ENCODE results near the gene SYNCRIP.
A peak's percentile ranks its signal among the peaks of the same experiment; 100 is the strongest.
"Not testable (repeated sequence)": the region's sequence is repeated elsewhere in the genome, so short reads cannot be mapped to it uniquely, and the experiment has no call there.

The SYNCRIP gene

DNA sequence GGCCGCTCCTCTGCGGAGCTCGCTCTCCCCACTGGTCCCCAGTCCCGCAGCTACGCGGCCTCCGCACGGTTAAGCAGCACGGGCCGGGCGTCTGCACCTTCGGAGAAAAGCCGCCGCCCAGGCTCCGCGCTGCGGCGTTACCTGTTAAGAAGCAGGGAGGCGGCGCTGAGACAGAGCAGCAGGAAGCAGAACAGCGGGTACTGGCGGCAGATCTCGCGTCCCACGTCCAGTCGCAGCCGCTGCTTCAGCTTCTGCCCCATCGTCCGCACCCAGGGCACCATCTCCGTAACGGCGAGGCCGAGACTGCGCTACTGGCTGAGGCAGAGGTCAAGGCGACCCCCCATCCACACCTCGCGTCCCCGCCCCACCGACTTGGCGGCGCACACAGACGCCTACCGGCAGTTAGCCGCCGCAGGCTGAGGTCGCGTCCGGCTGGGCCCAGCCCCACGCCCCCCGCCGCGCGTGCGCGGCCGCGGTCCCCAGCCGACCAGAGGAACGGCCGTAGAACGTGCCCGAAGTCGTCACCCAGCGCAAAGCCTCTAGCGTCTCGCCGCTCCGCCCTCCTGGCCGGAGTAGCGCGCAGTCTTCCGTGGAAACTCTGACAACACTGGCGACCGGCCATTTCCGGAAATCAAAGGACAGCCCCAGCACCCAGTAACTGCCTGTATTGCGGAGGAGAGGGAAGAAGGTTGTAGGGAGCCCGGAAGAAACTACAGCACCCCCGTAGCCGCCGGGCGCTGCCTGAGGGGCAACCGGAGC lies 49.1 kb downstream of the SYNCRIP start, which contains the start of gene SNX14:
TSS of gene SNX14 (minus strand) at position 421 of the 759 bp plus-strand sequence. CDS start at position 281, 140 bp downstream.
- peak; percentile 88 for DNase-seq

DNA sequence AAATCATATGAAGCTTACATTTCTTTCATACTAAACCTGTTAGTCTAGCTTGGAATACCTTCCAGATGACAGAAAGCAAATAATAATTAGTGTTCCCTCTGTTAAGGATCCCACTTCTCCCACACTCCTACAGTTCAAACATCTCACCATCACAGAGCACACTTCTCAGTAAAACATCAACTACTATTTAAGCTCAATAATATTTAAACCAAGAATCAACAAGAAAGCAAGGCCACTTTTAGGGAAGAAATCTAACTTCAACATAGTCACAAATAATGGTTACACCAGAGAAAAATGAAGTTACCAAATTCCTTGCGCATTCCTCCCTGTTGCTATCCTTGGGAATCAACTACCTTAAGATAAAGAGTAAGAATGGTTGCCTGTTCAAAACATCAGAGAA lies 50.7 kb downstream of the SYNCRIP start:
- no peak for DNase-seq

DNA sequence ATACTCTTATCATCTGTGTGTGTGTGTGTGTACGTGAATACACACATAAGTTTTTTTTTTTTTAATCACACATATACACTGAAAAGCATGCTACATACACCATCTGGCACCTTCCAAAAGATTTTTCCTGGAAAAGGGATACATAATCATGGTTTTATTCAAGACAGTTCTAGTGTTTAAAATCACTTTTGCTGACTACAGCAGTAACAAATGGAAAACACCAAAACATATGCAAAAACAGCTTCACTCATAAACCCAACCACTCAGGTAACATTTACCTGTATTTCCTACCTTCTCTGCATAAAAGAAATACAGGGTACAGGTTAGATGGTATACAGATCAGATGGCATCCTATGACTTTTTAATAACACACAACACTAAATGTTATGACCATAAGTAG lies 51.5 kb downstream of the SYNCRIP start:
- DNase-seq = no peak

DNA sequence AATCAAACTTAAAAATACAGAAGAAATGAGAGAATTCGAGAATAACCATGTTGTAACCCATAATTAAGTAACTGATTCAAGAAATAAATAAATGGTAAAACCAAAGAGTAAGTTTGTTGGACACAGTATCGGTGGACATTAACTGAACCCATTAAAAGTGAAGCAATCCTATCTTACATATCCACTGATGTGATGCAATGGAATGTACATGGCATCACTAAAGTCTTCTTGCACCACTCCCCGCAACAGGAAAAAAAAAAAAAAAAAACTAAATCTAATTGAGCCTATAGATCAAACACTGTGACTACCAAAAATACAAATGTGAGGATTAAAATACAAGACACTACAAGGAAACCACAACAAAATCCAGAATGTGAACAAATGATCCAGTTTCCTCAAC lies 56.9 kb downstream of the SYNCRIP start:
- DNase-seq = no peak

DNA sequence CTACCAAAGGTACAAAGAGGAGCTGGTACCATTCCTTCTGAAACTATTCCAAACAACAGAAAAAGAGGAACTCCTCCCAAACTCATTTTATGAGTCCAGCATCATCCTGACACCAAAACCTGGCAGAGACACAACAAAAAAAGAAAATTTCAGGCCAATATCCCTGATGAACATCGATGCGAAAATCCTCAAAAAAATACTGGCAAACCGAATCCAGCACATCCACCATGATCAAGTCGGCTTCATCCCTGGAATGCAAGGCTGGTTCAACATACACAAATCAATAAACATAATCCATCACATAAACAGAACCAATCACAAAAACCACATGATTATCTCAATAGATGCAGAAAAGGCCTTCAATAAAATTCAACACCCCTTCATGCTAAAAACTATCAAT lies 59.9 kb downstream of the SYNCRIP start:
- not testable (repeated sequence) for DNase-seq

DNA sequence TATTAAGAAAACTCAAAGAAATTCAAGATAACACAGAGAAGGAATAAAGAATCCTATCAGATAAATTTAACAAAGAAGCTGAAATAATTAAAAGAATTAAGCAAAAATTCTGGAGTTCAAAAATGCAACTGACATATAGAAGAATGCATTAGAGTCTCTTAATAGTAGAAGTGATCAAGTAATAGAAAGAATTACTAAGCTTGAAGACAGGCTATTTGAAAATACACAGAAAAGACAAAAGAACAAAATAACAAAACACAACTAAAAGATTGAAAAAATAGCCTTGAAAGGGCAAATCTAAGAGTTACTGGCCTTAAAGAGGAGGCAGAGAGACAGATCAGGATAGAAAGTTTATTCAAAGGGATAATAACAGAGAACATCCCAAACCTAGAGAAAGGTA lies 61.1 kb downstream of the SYNCRIP start:
- DNase-seq = no peak

DNA sequence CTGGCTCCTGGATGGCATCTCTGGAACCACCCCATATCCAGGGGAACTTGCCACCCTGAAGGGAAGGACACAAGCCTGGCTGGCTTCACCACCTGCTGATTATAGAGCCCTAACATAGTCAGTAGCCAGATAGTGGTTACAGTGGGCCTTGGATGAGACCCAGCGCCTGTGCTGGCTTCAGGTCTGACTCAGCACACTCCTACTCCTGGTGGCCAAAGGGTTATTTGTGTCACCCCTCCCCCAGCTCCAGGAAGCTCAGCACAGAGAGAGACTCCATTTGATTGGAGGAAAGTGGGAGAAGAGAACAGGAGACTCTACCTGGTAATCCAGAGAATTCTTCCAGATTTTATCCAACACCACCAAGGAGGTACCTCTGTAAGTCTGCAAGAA lies 61.8 kb downstream of the SYNCRIP start:
- DNase-seq = no peak

DNA sequence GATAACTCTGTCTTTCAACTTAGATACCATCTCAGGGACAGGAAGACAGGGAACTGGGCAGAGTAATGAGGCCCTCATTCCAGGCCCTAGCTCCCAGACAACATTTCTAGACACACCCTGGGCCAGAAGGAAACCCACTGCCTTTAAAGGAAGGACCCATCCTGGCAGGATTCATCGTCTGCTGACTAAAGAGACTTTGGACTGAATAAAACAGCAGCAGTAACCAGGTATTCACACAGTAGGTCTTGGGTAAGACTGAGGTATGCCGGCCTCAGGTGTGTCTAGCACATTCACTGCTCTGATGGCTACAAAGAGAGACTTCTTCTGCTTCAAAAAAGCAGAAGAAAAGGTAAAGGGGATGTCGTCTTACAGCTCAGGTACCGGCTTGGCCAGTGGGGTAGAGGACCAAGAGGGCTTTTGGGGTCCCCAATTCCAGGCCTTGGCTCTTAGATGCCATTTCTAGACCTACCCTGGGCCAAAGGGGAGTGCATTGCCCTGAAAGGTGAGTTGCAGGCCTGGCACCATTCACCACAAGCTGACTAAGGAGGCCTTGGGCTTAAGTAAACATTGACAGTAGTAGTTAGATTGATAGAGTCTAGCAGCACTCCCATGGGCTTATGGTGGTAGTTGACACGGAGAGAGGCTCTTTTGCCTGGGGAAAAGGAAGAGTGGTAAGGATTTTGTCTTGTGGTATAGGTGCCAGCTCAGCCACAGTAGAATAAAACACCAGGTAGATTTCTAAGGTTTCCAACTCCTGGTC lies 62.4 kb downstream of the SYNCRIP start:
- no peak for DNase-seq

DNA sequence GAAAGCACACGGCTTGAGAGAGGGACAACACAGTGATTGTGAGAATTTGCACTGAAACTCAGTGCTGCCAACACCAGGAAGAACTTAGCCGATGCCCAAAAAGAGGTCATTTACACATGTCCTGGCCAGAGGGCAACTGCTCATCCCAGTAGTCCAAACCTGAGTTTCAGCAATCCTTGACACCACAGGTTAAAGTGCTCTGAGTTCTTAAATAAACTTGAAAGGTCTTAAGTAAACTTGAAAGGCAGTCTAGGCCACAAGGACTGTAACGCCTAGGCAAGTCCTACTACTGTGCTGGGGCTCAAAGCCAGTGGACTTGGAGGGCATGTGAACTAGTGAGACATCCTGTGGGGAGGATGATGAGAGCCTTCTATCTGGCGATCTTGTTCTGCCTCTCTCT lies 63.1 kb downstream of the SYNCRIP start:
- DNase-seq = no peak

DNA sequence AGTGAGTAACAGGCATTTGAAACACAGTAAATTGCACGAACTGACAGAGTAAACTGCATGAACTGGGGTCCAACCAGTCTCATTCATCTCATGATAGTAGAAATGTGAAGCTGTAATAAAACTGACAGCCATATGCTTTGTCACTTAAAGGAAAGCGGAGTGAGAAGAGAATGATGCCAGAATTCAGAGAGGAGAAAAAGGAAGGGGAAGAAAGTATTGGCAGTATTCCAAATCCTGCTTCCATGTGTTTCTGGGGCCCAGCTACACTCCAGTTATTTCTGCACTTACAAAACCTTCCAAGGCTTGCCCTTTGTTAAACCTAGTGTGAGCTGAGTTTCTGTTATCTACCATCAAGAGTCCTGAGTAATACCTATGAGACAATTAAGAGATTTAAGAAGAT lies 66.2 kb downstream of the SYNCRIP start:
- DNase-seq = no peak

DNA sequence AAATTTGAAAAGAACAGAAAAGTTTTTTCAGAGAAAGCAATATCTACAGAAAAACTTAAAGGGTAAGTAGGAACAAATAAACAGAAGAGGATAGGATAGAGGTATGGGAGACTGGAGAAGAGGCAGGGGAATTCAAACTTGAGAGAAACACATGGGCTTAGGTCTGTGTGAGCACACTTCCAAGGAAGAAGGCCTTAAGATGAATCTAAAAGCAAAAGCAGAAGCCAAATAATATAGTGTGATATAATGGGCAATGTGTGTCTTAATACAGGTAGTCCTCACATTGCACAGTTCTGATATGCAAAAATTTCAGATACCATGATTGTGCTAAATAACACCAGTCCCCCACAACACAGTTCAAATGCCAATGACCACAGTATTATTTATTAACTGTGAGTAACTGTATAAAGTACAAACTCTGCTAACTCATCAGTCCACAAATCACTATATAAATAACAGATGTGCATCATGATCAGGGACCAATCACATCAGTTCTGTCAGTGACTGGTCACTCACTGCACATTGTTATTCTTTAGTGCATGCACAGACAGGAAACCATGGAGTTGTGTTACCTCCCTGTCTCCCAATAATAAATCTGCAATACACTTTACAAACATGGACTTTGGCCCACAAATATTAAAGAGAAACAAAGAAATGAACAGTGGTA lies 67.6 kb downstream of the SYNCRIP start:
- DNase-seq = no peak

DNA sequence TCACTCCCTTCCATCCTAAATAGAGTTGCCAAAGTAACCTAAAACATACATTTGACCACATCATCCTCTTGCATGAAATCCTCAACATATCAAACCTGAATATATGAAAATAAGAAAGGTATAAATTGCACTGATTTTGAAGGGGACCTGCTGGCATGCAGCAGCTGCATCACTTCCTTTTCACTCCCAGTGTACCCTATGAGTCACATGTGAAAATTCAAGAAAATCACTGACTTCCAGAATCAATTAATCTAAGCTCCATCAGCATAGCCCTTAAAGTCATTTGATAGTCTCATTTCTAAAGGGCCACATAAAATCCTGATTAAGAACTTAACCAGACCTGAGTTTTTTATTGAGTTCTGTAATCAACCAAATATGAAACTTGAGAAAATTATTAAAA lies 73.4 kb downstream of the SYNCRIP start:
- no peak for DNase-seq

DNA sequence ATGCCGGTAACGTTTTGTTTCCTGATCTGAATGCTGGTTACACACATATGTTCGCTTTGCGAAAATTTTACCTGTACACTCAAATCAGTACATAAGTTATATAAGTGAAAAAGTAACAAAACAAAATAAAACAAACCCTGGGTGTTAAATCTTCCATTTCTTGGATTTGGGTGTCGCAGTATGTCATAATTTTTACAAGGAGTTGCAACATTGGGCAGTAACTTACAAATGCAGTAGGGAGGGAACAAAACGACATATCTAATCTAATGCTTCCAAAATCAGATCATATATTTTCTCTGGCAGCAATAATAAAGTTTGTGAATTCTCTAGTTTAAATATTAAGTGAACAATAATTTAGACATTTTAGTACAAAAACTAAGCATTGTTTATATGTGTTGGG lies 74.3 kb downstream of the SYNCRIP start:
- DNase-seq = no peak

DNA sequence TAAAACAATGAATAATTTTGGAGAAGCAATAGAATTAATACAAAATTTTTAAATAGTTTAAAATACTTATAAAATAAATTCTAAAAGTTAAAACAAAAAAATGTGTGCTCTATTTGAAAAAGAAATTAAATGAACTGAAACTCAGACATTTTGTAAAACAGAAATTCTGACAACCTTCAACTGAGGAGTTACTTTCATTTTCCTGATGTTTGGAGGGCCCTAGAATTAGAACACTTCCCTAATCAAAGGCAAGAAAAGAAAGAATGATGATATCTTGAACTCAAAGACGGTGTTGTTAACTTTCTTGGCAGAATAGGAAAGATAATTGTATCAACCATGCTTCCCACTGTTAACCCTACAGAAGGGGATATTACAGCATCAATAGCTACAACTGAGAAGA lies 77.0 kb downstream of the SYNCRIP start:
- DNase-seq = no peak

DNA sequence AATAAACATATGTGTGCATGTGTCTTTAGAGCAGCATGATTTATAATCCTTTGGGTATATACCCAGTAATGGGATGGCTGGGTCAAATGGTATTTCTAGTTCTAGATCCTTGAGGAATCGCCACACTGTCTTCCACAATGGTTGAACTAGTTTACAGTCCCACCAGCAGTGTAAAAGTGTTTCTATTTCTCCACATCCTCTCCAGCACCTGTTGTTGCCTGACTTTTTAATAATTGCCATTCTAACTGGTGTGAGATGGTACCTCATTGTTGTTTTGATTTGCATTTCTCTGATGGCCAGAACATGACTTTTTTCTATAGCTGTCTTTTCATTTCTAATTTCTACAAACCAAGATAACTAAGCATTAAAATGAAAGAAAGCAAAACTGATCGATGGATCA lies 78.5 kb downstream of the SYNCRIP start:
- not testable (repeated sequence) for DNase-seq

Data from stimulated activated CD4-positive, alpha-beta T cell treated with anti-CD3 and anti-CD28 coated beads, Interleukin-15, amount 100 ng/mL, for 24 hours (primary cell).